NT2/D1 (cell line): Measurements from ENCODE around the gene PCDHA3.

Experiments used
- SUZ12 ChIP-seq: IDR thresholded peaks from 2 replicates; pipeline ENCODE4 v1.6.1; 2011; ENCODE audit not compliant: insufficient read length, insufficient read depth; ENCODE audit errors: extremely low read depth
- YY1 ChIP-seq: IDR thresholded peaks from 2 replicates; pipeline ENCODE4 v1.6.1; 2011; ENCODE audit not compliant: insufficient read length, insufficient read depth
- ZNF274 ChIP-seq: IDR thresholded peaks from 2 replicates; pipeline ENCODE4 v1.6.1; 2011; ENCODE audit warnings: mild to moderate bottlenecking, low read depth, low read length

DNA sequence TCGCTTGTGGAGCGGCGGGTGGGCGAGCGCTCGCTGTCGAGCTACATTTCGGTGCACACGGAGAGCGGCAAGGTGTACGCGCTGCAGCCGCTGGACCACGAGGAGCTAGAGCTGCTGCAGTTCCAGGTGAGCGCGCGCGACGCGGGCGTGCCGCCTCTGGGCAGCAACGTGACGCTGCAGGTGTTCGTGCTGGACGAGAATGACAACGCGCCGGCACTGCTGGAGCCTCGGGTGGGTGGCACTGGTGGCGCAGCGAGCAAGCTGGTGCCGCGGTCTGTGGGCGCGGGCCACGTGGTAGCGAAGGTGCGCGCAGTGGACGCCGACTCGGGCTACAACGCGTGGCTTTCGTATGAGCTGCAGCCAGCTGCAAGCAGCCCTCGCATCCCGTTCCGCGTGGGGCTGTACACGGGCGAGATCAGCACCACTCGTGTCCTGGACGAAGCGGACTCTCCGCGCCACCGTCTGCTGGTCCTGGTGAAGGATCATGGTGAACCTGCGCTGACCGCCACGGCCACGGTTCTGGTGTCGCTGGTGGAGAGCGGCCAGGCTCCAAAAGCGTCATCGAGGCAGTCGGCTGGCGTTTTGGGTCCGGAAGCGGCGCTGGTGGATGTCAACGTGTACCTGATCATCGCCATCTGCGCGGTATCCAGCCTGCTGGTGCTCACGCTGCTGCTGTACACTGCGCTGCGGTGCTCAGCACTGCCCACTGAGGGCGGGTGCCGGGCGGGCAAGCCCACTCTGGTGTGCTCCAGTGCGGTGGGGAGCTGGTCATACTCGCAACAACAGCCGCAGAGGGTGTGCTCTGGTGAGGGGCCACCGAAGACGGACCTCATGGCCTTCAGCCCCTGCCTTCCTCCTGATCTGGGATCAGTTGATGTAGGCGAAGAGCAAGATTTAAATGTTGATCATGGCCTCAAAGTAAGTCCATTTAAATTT, 42.2 kb downstream of the PCDHA3 start:
- TF ChIP-seq YY1 (no peak), SUZ12 (no peak), ZNF274 (no peak)
